GM20000 (cell line): Measurements from ENCODE around the gene METTL26.

Experiments used
- DNase-seq: peaks from one replicate; pipeline ENCODE4 v3.0.0; 2012; ENCODE audit warnings: low spot score
- TF ChIP-seq, protein P1 (sequence below): IDR thresholded peaks from 2 replicates; pipeline ENCODE4 v1.5.1; 2012; ENCODE audit warnings: mild to moderate bottlenecking, control low read depth; ENCODE audit errors: extremely low read depth, missing control alignments

The METTL26 gene

DNA sequence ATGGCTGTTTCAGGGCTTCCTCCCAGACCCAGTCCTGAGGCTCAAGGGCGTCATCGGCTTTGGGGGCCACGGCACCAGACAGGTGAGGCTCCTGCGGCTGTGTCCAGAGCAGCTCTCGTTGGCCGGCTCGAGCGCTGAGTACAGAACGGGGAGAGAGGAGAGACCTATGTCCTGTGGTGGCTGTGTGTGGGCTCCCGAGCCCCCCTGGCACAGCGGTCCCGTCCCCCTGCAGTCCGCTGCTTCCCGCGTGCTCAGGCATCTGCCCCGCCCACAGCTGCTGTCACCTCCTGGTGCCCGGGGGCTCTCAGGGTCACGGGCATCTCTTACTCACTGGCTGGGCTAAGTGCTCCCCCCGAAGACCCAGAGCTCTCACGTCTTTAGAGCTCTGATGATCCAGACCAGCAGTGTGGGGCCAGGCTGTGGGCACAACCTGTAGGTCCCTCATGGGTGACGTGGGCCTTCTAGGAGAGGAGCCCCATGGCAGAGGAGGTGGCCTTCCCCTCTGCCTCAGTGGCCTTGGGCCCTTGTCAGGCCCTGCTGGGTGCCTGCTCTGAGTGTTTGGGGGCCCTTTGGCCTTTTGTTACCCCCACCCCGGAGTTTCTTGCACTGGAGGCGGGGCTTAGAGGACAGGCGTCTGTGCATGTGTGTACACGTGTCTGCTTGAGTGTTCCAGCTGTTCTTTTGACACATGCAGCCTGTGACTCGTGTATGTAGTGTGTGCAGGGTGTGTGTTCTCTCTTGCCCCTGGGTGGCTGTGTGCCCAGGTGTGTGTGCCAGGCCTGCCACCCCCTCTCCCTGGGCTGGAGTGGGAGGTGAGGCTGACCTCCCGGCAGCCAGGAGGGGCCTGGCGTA, 16.6 kb upstream of the METTL26 start:
- DNase-seq: no peak

DNA sequence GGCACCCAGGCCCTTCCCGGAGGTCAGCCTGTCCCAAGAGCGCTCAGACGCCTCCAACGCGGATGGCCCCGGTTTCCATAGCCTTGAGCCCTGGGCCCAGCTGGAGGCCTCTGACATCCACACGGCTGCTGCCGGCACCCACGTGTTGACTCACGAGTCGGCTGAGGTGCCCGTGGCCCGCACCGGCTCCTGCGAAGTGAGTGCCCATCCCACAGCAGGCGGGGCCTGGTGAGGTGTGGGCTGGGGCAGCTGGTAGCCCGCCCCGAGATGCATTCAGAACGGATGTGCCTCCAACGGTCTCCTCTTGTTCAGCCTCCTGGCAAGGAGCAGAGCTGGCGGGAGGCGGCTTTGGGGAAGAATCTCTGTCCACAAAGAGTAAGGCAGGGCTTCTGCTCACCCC, 15.7 kb upstream of the METTL26 start:
- no peak for DNase-seq
- TF ChIP-seq, protein P1, sequence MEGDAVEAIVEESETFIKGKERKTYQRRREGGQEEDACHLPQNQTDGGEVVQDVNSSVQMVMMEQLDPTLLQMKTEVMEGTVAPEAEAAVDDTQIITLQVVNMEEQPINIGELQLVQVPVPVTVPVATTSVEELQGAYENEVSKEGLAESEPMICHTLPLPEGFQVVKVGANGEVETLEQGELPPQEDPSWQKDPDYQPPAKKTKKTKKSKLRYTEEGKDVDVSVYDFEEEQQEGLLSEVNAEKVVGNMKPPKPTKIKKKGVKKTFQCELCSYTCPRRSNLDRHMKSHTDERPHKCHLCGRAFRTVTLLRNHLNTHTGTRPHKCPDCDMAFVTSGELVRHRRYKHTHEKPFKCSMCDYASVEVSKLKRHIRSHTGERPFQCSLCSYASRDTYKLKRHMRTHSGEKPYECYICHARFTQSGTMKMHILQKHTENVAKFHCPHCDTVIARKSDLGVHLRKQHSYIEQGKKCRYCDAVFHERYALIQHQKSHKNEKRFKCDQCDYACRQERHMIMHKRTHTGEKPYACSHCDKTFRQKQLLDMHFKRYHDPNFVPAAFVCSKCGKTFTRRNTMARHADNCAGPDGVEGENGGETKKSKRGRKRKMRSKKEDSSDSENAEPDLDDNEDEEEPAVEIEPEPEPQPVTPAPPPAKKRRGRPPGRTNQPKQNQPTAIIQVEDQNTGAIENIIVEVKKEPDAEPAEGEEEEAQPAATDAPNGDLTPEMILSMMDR: no peak

More for the DNA sequence above, 16.6 kb upstream of the METTL26 start:
- TF ChIP-seq, protein P1: no peak

DNA sequence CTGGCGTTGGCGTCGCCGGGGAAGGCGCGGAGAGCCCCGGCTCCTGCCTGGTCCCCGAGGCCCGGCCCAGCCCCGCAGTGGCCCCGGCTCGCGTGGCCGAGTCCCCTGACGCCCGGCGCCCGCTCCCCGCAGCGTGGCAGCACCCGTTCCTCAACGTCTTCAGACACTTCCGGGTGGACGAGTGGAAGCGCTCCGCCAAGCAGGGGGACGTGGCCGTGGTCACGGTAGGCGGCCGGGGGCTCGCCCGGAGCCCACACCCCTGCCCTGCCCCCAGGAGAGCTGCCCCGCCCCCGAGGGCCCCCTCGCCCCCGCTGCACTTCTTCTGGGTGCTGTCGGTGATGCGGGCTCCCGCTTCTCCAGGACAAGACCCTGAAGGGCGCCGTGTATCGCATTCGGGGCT, 13.5 kb upstream of the METTL26 start:
- TF ChIP-seq, protein P1: no peak
- DNase-seq: no peak

DNA sequence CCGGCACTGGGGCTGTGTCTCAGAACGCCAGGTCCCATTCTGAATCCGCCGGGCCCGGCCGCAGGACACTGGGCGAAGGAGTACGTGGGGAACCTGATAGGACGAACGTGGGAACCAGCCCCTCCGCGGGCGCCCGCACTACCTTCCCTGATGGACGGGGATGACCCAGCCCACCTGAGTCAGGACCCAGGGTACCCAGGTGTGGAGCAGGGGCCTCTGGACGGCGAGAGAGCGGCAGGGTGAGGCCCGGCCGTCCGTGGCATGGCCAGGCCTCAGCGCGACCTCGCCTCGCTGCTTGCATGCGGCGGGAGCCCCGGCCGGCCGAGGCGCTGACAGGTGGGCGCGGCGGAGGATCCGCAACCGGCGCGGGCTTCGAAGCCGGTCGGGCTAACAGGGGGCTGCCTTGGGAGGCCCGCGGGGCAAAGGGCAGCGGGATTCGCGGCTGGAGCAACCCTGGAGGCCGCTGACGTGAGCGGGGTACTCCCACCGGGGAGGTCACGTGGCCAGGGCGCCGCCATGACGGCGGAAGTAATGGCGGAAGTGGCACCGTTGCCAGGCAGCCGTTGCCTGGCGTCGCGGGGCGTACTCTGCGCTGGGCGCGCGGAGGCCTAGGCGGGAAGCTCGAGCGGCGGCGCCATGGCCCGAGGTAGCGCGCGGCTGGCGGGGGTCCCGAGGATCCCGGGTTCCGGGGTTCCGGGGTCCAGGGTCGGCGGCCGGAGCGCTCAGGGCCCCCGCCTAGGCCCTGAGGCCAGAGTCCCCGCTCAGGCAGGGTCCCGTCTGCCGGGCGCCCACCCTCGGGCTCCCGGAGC, 12.9 kb upstream of the METTL26 start, which contains the start of gene WDR90:
WDR90 (plus strand) TSS at position 585 of the 809 bp plus-strand sequence; CDS start at position 637, 52 bp downstream.
- TF ChIP-seq, protein P1: no peak
- DNase-seq: peak; percentile 99

DNA sequence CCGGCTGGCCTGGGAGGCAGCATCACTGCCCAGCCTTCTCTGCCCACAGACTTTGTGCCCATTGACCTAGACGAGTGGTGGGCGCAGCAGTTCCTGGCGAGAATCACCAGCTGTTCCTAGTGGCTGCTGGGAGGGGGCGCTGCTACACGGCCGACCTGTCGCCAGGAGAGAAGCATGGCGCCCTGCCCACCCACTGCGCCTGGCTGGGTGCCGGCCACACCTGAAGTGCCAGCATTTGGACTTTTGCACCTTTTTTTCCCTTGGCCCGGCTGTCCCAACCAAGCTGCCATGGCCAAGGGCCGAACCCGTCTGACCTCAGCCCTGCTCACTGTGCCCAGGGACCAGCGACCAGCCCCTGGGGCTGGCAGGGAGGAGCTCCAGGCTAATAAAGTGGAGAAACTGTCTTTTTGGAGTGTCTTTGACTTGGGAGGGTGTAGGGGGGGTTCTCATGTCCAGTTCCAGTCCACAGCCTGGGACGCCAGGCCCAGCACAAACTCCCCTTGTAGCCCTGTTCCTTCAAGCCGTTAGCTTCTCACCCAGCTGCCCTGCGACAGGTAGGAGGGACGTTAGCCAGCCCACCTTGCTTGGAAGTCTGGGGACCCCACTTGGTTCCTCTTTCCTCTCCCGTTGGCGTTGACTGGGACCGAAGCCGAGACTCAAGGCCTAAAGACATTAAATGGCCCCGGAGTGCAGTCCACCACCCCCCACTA, 12.1 kb upstream of the METTL26 start:
- TF ChIP-seq, protein P1: peak; percentile 82
- peak; percentile 83 for DNase-seq

DNA sequence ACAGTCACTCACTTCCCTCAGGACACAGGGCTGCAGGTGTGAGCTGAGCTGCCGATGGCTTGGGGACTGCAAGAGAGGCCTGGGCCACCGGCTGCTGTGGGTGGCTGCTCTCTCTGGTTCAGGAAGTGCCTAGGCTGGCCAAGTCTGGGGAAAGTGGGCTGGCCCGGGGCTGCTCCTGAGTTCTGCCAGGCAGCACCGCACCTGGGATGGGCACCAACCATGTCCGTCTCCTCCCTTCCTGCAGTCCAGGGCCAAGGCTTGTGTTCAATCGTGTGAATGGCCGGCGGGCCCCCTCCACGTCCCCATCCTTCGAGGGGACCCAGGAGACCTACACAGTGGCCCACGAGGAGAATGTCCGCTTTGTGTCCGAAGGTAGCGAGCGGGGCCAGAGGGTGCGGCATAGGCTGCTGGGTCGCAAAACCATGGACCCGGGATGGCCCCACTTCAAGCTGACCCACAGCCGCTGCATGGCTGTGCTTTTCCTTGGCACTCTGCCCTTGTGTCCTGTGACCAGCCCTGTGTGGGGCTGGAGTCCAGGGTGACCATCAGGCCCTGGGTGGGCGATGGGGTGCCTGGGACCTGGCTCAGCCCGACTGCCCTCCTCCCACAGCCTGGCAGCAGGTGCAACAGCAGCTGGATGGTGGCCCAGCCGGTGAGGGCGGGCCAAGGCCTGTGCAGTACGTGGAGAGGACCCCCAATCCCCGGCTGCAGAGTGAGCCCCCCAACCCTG, 11.2 kb upstream of the METTL26 start:
- no peak for DNase-seq
- TF ChIP-seq, protein P1: no peak
